GM18951 (cell line): ENCODE results near the gene C1orf146.
"Not testable (repeated sequence)": the region's sequence is repeated elsewhere in the genome, so short reads cannot be mapped to it uniquely, and the experiment has no call there.

Experiments
- POLR2A ChIP-seq: IDR thresholded peaks from 4 replicates; pipeline ENCODE4 v1.6.1; 2011; ENCODE audit warnings: mild to moderate bottlenecking; ENCODE audit not compliant: insufficient read length, insufficient read depth; ENCODE audit errors: extremely low read depth
- in situ Hi-C: fragments of 300-500 bp; cut with MboI; formaldehyde crosslinking; loops from one replicate; pipeline ENCODE4 v1.12.0; 2022; ENCODE audit warnings: low sequenced_read_pairs, mixed read lengths, inconsistent platforms; ENCODE audit not compliant: unreplicated experiment

C1orf146 gene

GRCh38 chr1:92219028-92219427 lies 1.3 kb downstream of the C1orf146 start:
- in situ Hi-C loops = no loop called here
- TF ChIP-seq POLR2A = no peak

- no peak for TF ChIP-seq POLR2A
- in situ Hi-C loops = no loop called here
Observed at GRCh38 chr1:92228401-92228800, 10.7 kb downstream of the C1orf146 start.

GRCh38 chr1:92230736-92231135 lies 13.0 kb downstream of the C1orf146 start:
- in situ Hi-C loops = no loop called here
- TF ChIP-seq POLR2A = no peak

- no peak for TF ChIP-seq POLR2A
- in situ Hi-C loops = no loop called here
Observed at GRCh38 chr1:92240034-92240433, 22.3 kb downstream of the C1orf146 start.

GRCh38 chr1:92244376-92244775 lies 26.7 kb downstream of the C1orf146 start:
- in situ Hi-C loops = no loop called here
- TF ChIP-seq POLR2A = no peak

DNA sequence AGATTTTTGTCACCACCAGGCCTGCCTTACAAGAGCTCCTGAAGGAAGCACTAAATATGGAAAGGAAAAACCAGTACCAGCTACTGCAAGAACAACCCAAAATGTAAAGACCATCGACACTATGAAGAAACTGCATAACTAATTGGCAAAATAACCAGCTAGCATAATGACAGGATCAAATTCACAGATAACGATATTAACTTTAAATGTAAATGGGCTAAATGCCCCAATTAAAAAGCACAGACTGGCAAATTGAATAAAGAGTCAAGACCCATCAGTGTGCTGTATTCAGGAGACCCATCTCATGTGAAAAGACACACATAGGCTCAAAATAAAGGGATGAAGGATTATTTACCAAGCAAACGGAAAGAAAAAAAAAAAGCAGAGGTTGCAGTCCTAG lies 37.0 kb downstream of the C1orf146 start:
- in situ Hi-C loops = not testable (repeated sequence)

GRCh38 chr1:92259350-92259749 lies 41.6 kb downstream of the C1orf146 start:
- in situ Hi-C loops = no loop called here

DNA sequence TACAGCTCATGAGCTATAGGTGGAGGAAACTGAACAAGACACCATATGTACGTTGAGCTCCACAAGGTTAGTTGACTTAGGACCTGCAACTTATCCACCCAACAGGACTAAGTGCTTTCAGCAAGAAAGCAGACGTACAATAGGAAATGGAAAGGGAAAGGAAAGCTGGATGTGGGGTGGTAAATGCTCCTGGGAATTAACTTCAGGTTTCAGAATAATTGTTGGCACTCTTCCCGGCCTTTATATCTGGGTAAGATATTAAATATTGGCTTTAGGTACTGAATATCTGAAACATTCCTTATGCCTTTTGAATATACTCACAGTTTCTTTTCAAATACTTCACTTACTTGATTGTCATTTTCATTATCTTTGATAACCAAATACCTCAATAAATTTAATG lies 44.8 kb downstream of the C1orf146 start:
- in situ Hi-C loops = no loop called here
- no peak for TF ChIP-seq POLR2A

More at GRCh38 chr1:92259350-92259749, 41.6 kb downstream of the C1orf146 start:
- no peak for TF ChIP-seq POLR2A

DNA sequence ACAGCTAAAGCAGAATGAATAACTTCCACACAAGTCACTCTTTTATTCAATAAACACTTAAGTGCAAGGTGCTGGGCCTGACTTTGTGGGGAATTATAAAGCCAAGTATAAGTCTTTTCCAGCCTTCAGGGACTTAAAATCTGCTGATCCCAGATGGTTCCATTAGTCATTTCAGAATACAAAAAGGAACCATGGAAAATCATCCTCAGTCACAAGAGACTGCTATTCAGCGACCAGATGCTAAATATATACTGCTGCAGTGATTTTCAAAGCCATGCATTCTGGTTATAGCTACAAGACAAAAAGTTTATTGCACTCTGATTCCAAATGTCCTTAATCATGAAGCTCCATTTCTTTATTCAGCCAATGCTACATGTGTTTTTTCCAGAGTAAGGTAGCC lies 55.3 kb downstream of the C1orf146 start:
- in situ Hi-C loops = no loop called here

GRCh38 chr1:92274939-92275338 lies 57.2 kb downstream of the C1orf146 start:
- no peak for TF ChIP-seq POLR2A
- in situ Hi-C loops = no loop called here

More for the DNA sequence above, 55.3 kb downstream of the C1orf146 start:
- no peak for TF ChIP-seq POLR2A

DNA sequence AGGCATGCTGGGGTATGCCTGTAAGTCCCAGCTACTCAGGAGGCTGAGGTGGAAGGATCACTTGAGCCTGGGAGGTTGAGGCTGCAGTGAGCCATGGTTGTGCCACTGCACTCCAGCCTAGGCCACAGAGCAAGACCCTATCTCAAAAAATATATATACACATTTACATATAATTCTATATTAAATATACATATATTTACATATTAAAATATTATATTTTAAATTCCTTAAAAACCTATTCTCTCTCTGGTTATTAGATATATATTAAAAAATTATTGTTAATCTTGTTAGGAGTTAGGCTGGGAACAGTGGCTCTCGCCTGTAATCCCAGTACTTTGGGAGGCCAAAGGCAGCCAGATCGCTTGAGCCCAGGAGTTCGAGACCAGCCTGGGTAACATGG lies 58.4 kb downstream of the C1orf146 start:
- in situ Hi-C loops = no loop called here

DNA sequence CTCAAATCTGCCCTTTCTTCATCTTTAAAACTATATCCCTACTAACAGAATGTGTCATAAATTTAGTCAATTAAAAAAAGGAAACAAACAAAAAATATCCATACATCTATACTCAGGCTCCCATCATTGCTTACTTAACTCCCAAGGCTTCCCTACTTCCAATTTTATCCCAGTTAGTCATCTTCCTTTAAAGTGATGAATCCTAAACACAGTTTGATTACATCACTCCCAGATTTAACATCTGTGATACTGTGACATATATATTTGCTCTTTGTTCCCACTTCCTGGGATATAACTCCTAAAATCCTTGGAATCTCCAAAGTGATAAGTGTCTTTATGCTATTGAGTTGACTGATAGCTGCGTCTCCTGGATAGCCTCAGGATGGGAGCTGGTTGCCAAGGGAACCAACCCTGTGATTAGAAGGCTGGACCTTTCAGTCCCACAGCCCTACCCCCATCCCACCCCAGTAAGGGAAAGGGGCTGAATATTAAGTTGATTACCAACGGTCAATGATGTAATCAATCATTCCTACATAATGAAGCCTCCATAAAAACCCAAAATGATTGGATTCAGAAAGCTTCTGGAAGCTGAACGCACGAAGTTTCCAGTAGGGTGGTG lies 59.5 kb downstream of the C1orf146 start:
- in situ Hi-C loops = no loop called here
- no peak for TF ChIP-seq POLR2A

More for the DNA sequence above, 58.4 kb downstream of the C1orf146 start:
- TF ChIP-seq POLR2A = no peak

DNA sequence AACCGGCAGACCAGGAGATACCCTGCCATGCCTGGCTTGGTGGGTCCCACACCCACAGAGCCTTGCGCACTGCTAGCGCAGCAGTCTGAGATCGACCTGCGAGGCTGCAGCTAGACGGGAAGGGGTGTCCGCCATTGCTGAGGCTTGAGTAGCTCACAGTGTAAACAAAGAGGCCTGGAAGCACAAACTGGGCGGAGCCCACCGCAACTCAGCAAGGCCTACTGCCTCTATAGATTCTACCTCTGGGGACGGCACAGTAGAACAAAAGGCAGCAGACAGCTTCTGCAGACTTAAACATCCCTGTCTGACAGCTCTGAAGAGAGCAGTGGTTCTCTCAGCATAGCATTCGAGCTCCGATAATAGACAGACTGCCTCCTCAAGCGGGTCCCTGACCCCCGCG lies 62.1 kb downstream of the C1orf146 start:
- in situ Hi-C loops = not testable (repeated sequence)

DNA sequence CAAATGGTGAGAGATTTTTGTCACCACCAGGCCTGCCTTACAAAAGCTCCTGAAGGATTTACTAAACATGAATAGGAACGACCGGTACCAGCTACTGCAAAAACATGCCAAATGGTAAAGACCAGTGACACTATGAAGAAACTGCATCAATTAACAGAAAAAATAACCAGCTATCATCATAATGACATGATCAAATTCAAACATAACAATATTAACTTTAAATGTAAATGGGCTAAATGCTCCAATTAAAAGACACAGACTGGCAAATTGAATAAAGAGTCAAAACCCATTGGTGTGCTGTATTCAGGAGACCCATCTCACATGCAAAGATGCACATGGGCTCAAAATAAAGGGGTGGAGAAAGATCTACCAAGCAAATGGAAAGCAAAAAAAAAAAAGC lies 63.7 kb downstream of the C1orf146 start:
- in situ Hi-C loops = not testable (repeated sequence)

GRCh38 chr1:92291372-92291999 lies 73.8 kb downstream of the C1orf146 start:
- TF ChIP-seq POLR2A = no peak
- in situ Hi-C loops = no loop called here
